ENCODE data around the gene KMT2C. TPM values are rescaled to one million over a fixed set of nuclear protein-coding genes. Genes with fewer than 3 reads are reported as not detected.

KMT2C gene
- total and polyA plus RNA-seq, 2 of the 8 experiments (the other 6 are each of a cell fraction or from before 2014, with no cell fraction given): 9.1 to 40.8 TPM

DNA sequence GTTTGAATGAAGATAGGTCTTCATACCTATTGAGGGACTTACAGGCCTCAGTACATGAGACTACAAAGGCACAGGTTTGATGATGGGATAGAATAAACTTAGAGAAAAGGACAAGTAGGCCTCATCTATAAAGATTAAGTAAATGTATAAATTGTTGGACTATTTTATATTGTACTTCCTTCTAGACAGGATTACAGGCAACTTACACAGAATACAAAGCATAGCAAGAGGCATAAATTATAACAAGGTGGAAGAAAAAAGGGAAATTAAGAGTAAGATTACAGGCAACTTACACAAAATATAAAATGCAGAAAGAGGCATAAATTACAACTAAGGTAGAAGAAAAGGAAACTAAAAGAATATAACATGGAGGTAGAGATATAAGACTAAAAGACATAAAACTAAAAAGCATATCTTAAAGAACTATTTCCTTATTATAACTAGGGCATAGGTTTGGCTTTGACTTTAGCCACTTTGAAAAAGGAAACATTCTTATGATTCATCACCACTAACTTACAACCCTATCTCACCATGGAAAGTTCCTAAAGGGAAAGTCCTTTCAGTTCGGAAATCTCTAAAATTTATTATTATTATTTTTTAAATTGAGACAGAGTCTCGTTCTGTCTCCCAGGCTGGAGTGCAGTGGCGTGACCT lies 257.3 kb downstream of the KMT2C start (continued):
- TF ChIP-seq, protein P1, sequence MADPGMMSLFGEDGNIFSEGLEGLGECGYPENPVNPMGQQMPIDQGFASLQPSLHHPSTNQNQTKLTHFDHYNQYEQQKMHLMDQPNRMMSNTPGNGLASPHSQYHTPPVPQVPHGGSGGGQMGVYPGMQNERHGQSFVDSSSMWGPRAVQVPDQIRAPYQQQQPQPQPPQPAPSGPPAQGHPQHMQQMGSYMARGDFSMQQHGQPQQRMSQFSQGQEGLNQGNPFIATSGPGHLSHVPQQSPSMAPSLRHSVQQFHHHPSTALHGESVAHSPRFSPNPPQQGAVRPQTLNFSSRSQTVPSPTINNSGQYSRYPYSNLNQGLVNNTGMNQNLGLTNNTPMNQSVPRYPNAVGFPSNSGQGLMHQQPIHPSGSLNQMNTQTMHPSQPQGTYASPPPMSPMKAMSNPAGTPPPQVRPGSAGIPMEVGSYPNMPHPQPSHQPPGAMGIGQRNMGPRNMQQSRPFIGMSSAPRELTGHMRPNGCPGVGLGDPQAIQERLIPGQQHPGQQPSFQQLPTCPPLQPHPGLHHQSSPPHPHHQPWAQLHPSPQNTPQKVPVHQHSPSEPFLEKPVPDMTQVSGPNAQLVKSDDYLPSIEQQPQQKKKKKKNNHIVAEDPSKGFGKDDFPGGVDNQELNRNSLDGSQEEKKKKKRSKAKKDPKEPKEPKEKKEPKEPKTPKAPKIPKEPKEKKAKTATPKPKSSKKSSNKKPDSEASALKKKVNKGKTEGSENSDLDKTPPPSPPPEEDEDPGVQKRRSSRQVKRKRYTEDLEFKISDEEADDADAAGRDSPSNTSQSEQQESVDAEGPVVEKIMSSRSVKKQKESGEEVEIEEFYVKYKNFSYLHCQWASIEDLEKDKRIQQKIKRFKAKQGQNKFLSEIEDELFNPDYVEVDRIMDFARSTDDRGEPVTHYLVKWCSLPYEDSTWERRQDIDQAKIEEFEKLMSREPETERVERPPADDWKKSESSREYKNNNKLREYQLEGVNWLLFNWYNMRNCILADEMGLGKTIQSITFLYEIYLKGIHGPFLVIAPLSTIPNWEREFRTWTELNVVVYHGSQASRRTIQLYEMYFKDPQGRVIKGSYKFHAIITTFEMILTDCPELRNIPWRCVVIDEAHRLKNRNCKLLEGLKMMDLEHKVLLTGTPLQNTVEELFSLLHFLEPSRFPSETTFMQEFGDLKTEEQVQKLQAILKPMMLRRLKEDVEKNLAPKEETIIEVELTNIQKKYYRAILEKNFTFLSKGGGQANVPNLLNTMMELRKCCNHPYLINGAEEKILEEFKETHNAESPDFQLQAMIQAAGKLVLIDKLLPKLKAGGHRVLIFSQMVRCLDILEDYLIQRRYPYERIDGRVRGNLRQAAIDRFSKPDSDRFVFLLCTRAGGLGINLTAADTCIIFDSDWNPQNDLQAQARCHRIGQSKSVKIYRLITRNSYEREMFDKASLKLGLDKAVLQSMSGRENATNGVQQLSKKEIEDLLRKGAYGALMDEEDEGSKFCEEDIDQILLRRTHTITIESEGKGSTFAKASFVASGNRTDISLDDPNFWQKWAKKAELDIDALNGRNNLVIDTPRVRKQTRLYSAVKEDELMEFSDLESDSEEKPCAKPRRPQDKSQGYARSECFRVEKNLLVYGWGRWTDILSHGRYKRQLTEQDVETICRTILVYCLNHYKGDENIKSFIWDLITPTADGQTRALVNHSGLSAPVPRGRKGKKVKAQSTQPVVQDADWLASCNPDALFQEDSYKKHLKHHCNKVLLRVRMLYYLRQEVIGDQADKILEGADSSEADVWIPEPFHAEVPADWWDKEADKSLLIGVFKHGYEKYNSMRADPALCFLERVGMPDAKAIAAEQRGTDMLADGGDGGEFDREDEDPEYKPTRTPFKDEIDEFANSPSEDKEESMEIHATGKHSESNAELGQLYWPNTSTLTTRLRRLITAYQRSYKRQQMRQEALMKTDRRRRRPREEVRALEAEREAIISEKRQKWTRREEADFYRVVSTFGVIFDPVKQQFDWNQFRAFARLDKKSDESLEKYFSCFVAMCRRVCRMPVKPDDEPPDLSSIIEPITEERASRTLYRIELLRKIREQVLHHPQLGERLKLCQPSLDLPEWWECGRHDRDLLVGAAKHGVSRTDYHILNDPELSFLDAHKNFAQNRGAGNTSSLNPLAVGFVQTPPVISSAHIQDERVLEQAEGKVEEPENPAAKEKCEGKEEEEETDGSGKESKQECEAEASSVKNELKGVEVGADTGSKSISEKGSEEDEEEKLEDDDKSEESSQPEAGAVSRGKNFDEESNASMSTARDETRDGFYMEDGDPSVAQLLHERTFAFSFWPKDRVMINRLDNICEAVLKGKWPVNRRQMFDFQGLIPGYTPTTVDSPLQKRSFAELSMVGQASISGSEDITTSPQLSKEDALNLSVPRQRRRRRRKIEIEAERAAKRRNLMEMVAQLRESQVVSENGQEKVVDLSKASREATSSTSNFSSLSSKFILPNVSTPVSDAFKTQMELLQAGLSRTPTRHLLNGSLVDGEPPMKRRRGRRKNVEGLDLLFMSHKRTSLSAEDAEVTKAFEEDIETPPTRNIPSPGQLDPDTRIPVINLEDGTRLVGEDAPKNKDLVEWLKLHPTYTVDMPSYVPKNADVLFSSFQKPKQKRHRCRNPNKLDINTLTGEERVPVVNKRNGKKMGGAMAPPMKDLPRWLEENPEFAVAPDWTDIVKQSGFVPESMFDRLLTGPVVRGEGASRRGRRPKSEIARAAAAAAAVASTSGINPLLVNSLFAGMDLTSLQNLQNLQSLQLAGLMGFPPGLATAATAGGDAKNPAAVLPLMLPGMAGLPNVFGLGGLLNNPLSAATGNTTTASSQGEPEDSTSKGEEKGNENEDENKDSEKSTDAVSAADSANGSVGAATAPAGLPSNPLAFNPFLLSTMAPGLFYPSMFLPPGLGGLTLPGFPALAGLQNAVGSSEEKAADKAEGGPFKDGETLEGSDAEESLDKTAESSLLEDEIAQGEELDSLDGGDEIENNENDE (IDR thresholded peaks at IDR 0.05; ENCODE audit: insufficient replicate concordance, low read length): no peak
- TF ChIP-seq NRF1 (IDR thresholded peaks at IDR 0.05; ENCODE audit: low read depth, low read length) (no peak), JUND (IDR thresholded peaks at IDR 0.05; ENCODE audit: low read length) (no peak), EP300 (IDR thresholded peaks at IDR 0.05; ENCODE audit: borderline replicate concordance in 1 of 2, low read depth in 2 of 2, low read length in 2 of 2) (no peak), ASH2L (IDR thresholded peaks at IDR 0.05; ENCODE audit: low read length) (no peak), SIN3A (conservative IDR thresholded peaks at IDR 0.05 in 1 of 2, IDR thresholded peaks at IDR 0.05 in 1 of 2; ENCODE audit: low read depth in 1 of 2, low read length in 2 of 2) (no peak)
- TF ChIP-seq, protein P2, sequence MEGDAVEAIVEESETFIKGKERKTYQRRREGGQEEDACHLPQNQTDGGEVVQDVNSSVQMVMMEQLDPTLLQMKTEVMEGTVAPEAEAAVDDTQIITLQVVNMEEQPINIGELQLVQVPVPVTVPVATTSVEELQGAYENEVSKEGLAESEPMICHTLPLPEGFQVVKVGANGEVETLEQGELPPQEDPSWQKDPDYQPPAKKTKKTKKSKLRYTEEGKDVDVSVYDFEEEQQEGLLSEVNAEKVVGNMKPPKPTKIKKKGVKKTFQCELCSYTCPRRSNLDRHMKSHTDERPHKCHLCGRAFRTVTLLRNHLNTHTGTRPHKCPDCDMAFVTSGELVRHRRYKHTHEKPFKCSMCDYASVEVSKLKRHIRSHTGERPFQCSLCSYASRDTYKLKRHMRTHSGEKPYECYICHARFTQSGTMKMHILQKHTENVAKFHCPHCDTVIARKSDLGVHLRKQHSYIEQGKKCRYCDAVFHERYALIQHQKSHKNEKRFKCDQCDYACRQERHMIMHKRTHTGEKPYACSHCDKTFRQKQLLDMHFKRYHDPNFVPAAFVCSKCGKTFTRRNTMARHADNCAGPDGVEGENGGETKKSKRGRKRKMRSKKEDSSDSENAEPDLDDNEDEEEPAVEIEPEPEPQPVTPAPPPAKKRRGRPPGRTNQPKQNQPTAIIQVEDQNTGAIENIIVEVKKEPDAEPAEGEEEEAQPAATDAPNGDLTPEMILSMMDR (IDR thresholded peaks at IDR 0.05; ENCODE audit: control extremely low read depth in 1 of 3, insufficient read depth in 1 of 3, low read depth in 1 of 3, low read length in 3 of 3): no peak

Data from H1 (cell line).